GM10266 (cell line): ENCODE results near the gene CEMIP.

Source experiments
- DNase-seq: peaks from one replicate; pipeline ENCODE4 v3.0.0; 2012; ENCODE audit errors: extremely low spot score
- CTCF ChIP-seq: IDR thresholded peaks from 2 replicates; pipeline ENCODE4 v1.5.1; 2012; ENCODE audit warnings: mild to moderate bottlenecking, low read depth; ENCODE audit not compliant: control insufficient read depth, insufficient read depth; ENCODE audit errors: missing control alignments

CEMIP gene

GRCh38 chr15:80873366-80873952, 94.3 kb downstream of the CEMIP start:
- no peak for TF ChIP-seq CTCF
- no peak for DNase-seq

GRCh38 chr15:80875568-80876347, 96.6 kb downstream of the CEMIP start:
- DNase-seq, result no peak
- TF ChIP-seq CTCF, result no peak

DNA sequence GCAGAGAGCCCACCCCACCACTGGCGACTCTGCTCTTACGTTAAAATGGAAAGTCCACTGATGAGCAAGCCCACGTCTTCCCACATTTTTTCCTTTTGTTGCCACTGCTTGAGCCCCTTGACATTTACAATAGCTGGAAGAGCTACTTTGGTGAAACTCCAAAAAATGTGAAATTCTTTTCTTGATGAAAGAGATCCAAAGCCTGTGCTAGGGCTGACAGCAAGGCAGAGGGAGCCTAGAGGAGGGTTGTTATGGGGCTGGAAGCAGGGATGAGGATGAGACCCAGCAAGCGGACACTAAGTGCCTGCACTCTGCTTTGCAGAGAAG, 97.1 kb downstream of the CEMIP start:
- TF ChIP-seq CTCF, result no peak
- DNase-seq, result no peak

DNA sequence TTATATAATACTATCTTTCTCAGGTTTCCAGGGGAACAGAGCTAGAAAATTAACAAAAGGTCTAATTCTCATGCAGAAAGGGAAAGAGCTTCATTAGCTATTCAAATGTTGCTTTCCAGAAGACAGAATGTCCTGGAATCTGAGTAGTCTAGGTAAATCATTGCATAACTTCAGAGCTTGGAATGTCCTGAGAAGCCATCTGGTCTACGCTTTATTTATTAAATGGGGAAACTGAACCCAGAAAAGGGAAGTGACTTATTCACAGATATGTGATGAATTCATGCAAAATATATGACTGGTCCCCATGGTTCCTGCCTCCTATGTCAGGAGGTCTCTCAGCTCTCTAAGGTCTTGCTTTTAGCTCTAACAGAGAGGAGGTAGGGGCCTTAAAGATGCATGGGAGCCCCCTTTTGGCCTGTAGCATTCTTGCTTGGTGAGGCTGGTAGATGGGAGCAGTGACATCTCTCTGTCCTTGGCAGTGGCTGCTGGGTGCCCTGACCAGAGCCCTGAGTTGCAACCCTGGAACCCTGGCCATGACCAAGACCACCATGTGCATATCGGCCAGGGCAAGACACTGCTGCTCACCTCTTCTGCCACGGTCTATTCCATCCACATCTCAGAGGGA, 99.2 kb downstream of the CEMIP start:
- no peak for DNase-seq
- TF ChIP-seq CTCF, result no peak

GRCh38 chr15:80878867-80879250, 99.7 kb downstream of the CEMIP start:
- no peak for TF ChIP-seq CTCF
- no peak for DNase-seq

- TF ChIP-seq CTCF, result no peak
- no peak for DNase-seq
Measured at GRCh38 chr15:80880086-80880485, 100.9 kb downstream of the CEMIP start.

GRCh38 chr15:80883641-80884040, 104.5 kb downstream of the CEMIP start:
- no peak for DNase-seq

More at GRCh38 chr15:80883641-80884040, 104.5 kb downstream of the CEMIP start:
- no peak for TF ChIP-seq CTCF
